Measurements from ENCODE around the gene RPL39.
"Not testable (repeated sequence)": the region's sequence is repeated elsewhere in the genome, so short reads cannot be mapped to it uniquely, and the experiment has no call there.

The RPL39 gene

DNA sequence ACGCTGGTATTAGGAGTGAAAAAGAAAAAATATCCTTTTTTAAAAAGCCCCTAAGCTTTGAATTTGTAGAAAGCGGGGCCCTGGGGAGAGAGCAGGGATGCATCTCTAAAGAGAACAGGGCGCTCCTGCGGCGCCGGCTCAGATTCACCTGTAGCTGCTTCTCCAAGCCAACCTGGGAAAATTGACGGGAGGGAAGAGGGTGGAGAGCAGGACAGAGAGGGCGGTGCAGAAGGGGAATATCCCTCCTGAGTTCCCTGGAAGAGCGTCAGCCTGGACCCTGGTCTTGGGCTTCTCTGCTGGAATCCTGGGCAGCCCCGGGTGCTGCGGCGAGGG lies 33.8 kb downstream of the RPL39 start:
- TF ChIP-seq POLR2A (IDR thresholded peaks at IDR 0.05; ENCODE audit: low read length) (no peak), GATA1 (IDR thresholded peaks at IDR 0.05; ENCODE audit: low read depth, low read length) (no peak)
- no peak for DNase-seq

DNA sequence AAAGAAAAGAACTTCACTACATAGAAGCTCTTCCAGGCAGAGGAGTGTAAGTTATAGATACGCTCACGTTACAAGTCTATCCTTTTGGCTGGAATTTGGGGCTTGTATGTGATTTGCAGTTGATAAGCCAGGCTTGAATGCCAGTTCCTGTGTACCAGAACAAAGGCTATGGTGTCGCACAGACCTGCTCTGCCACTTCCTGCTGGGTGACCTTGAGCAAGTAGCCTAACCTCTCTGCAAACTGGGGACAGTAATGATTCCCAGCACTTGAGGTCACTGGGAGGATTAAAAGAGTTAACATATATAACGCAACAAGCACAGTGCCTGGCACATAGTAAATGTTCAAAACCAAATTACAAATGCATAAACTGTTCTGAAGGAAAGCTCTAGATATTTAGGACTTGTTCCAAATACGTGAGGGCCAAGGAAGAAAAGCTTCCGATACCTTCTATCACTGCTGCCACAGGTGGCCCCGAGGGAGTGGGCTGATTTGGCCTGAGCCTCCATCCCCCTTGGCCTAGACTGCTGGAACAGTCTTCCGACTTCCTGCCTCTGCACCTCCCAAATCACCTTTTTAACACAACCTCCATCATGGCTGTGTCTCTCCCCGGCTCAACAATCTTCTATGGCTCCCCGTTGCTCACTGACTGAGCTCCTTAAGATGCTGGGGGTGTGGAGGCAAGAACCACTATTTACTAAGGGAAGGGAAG lies 34.3 kb downstream of the RPL39 start:
- DNase-seq = no peak
- TF ChIP-seq POLR2A (IDR thresholded peaks at IDR 0.05; ENCODE audit: low read length) (no peak), GATA1 (IDR thresholded peaks at IDR 0.05; ENCODE audit: low read depth, low read length) (no peak)

DNA sequence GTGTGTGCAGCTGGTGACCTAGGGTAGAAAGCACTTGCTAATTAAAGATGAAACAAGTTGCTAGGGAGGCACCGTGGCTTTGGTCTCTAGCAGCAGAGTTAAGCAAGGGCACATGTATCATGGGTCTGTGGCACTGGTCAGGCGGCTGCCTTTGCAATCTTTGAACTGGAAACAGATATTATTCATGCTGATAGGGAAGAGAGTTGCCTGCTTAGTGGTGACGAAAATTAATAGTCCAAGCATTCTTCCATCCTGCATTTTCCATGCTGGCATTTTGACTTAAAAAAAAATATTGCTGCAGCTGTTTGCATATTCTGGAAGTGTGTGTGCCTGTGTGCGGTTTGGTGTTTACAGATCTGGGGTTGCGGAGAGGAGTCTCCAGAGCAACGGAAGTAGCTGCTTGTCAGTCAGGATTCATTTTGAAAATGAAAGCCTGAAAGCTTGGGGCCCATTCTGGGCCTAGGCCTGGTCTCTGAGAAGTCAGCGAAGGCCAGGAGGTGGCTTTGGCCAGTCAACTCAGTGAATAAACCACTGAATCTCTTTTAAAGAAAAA lies 35.4 kb downstream of the RPL39 start:
- DNase-seq = no peak
- TF ChIP-seq POLR2A (IDR thresholded peaks at IDR 0.05; ENCODE audit: low read length) (no peak), GATA1 (IDR thresholded peaks at IDR 0.05; ENCODE audit: low read depth, low read length) (no peak)

DNA sequence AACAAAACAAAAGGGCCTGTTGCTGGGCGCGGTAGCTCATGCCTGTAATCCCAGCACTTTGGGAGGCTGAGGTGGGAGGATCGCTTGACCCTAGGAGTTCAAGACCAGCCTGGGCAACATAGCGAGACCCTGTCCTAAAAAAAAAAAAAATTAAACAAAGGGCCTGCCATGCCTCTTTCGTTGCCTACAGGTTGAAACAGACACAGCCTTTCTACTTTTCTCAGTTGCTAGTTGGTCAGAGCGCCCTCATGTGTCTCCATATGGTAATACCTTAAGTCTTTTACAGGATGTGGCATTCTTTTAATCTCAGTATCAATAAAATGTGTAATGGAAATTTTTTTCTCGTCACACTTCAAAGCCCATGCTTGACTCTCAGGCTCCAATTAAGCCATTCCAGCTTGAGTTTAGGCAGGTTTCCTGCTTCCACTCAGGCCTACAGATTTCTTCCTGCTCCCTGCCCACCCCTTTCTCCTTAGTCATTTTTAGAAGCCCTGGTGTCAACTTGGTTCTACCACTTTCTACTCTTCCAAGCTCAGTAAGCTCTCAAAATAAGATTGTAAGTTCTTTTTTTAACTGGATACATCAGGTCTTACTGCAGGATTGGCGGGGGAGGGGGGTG lies 37.7 kb downstream of the RPL39 start:
- peak; percentile 35 to 64 for DNase-seq
- TF ChIP-seq POLR2A (IDR thresholded peaks at IDR 0.05; ENCODE audit: low read length) (no peak), GATA1 (IDR thresholded peaks at IDR 0.05; ENCODE audit: low read depth, low read length) (no peak)

DNA sequence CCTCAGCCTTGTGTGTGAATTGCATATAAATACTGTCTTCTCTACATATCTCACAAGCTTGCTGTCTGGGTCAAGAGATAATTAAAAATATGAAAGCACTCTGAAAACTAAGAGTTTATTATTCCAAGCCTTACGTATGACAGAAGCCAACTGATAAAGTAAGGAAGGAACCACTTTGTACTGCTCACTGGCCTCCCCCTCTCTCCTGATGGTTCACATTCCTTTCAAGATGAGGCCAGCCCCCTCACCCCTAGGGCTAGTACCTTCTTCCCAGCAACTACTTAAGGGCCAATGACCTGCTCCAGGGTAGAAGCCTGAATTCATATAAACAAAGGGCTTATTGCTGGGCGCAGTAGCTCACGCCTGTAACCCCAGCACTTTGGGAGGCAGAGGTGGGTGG lies 38.4 kb downstream of the RPL39 start:
- TF ChIP-seq GATA1 (IDR thresholded peaks at IDR 0.05; ENCODE audit: low read depth, low read length) (no peak), POLR2A (IDR thresholded peaks at IDR 0.05; ENCODE audit: low read length) (no peak)
- DNase-seq = no peak

DNA sequence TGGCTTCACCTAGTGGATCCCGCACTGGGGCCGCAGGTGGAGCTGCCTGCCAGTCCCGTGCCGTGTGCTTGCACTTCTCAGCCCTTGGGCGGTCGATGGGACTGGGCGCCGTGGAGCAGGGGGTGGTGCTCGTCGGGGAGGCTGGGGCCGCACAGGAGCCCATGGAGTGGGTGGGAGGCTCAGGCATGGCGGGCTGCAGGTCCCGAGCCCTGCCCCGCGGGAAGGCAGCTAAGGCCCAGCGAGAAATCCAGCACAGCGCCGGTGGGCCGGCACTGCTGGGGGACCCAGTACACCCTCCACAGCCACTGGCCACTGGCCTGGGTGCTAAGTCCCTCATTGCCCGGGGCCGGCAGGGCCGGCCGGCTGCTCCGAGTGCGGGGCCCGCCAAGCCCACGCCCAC lies 40.7 kb downstream of the RPL39 start:
- DNase-seq = not testable (repeated sequence)

DNA sequence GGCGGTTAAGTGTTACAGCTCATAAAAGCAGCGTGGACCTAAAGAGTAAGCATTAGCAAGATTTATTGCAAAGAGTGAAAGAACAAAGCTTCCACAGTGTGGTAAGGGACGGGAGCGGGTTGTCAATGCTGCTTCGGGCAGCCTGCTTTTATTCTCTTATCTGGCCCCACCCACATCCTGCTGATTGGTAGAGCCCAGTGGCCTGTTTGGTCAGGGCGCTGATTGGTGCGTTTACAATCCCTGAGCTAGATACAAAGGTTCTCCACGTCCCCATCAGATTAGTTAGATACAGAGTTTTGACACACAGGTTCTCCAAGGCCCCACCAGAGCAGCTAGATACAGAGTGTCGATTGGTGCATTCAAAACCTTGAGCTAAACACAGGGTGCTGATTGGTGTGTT lies 41.3 kb downstream of the RPL39 start:
- not testable (repeated sequence) for DNase-seq

DNA sequence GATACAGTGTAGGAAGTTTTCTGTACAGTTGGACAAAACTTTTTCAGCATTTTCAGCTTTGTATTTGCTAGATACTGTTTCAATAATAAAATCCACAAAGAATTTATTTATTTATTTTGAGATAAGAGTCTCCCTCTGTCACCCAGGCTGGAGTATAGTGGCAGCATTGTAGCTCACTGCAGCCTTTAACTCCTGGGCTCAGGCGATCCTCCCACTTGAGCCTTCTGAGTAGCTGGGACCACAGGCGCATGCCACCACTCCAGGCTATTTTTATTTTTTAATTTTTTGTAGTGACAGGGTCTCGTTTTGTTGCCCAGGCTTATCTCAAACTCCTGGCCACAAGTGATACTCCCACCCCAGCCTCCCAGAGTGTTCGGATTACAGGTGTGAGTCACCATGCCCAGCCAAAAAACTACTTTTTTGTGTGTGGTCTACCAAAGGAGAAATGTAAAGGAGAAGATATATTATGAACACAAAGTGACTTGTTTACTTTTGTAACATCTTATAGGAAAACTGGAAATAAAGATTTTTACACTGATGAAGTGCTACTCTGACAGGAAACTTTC lies 46.1 kb downstream of the RPL39 start:
- no peak for DNase-seq

DNA sequence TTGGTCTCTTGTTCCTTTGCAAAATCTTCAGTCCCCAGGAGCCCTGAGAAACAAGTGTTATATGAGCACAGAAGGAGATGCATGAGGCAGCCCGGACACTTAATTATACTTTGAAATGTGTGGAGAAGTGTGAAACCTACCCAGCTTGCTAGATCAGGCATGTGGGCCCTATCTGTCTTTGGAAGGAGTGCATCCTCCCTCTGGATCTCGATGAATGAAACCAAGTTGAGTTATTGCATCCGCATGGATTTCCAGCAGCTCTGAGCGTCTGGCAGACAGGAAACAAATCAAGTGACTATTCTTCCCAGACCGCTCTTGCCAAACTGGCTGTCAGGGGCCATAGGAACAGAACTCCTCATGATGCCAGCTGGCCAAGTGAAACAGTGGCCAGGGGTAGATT lies 52.7 kb downstream of the RPL39 start:
- no peak for DNase-seq
- TF ChIP-seq POLR2A (IDR thresholded peaks at IDR 0.05; ENCODE audit: low read length) (no peak), GATA1 (IDR thresholded peaks at IDR 0.05; ENCODE audit: low read depth, low read length) (no peak)

More for the DNA sequence above, 46.1 kb downstream of the RPL39 start:
- TF ChIP-seq POLR2A (IDR thresholded peaks at IDR 0.05; ENCODE audit: low read length) = no peak
- TF ChIP-seq GATA1 (IDR thresholded peaks at IDR 0.05; ENCODE audit: low read depth, low read length) = no peak

Measured in erythroblast (primary cell).